ENCODE results near the gene SGIP1. TPM values are rescaled to one million over a fixed set of nuclear protein-coding genes. Genes with fewer than 3 reads are reported as not detected.

SGIP1 gene
- total RNA-seq, 1 donor from 2014 or later: 32.8 TPM

DNA sequence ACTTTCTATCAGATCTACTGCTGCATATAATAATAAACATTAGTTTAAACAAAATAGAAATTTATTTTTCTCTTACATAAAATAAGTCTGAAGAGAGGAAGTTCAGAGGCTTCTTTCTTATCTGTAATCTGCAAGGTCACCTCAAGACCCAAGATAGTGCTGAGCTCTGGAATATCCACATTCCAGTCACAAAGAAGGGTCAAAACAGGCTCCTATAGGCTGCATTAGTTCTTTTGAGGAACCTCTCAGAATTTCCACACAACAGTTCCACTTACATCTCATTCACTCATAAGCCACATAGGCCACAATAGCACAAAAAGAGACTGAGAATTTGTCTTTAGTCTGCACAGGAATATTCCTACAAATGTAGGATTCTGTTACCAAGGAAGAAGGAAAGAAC lies 233.7 kb downstream of the SGIP1 start:
- TF ChIP-seq, protein P1, sequence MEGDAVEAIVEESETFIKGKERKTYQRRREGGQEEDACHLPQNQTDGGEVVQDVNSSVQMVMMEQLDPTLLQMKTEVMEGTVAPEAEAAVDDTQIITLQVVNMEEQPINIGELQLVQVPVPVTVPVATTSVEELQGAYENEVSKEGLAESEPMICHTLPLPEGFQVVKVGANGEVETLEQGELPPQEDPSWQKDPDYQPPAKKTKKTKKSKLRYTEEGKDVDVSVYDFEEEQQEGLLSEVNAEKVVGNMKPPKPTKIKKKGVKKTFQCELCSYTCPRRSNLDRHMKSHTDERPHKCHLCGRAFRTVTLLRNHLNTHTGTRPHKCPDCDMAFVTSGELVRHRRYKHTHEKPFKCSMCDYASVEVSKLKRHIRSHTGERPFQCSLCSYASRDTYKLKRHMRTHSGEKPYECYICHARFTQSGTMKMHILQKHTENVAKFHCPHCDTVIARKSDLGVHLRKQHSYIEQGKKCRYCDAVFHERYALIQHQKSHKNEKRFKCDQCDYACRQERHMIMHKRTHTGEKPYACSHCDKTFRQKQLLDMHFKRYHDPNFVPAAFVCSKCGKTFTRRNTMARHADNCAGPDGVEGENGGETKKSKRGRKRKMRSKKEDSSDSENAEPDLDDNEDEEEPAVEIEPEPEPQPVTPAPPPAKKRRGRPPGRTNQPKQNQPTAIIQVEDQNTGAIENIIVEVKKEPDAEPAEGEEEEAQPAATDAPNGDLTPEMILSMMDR (IDR thresholded peaks at IDR 0.05; ENCODE audit: unreplicated experiment): no peak
- Mint-ChIP-seq H3K4me3 (ENCODE audit: unreplicated experiment) (no peak overlapping the region), H3K27me3 (ENCODE audit: unreplicated experiment) (no peaks in the 10 kb centered on the region), H3K4me1 (ENCODE audit: unreplicated experiment) (no peaks in the 10 kb centered on the region), H3K27ac (ENCODE audit: unreplicated experiment) (no peak overlapping the region), H3K36me3 (ENCODE audit: low read depth, unreplicated experiment) (peaks cover 13% of the 10 kb centered on the region), H3K9me3 (ENCODE audit: unreplicated experiment) (no peaks in the 10 kb centered on the region)
- DNase-seq (ENCODE audit: low spot score): no peak

DNA sequence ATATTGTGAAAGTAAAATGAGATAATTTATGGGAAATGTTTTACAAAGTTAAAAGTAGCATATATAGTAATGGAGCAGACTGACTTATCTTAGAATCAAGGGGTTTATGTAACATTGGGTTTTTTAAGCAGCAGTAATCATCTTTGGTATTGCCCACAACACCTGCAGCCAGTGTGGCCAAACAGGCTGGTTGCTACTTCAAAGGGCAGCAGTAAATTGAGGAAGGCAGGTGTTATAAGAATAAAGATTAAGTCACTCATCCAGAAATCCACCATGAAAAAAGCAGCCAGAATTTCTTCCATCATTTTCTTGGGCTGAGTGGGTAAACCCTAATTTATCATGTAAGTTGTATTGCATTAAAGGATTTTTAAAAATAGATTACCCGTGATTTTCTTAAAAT lies 235.0 kb downstream of the SGIP1 start:
- no peaks in the 10 kb centered on the region for H3K9me3 Mint-ChIP-seq (ENCODE audit: unreplicated experiment)
- no peak overlapping the region for H3K27ac Mint-ChIP-seq (ENCODE audit: unreplicated experiment)
- TF ChIP-seq, protein P1 (IDR thresholded peaks at IDR 0.05; ENCODE audit: unreplicated experiment): no peak
- H3K4me3 Mint-ChIP-seq (ENCODE audit: unreplicated experiment): no peak overlapping the region
- no peak for DNase-seq (ENCODE audit: low spot score)
- no peaks in the 10 kb centered on the region for H3K4me1 Mint-ChIP-seq (ENCODE audit: unreplicated experiment)
- H3K36me3 Mint-ChIP-seq (ENCODE audit: low read depth, unreplicated experiment): peaks cover 11% of the 10 kb centered on the region
- no peaks in the 10 kb centered on the region for H3K27me3 Mint-ChIP-seq (ENCODE audit: unreplicated experiment)

DNA sequence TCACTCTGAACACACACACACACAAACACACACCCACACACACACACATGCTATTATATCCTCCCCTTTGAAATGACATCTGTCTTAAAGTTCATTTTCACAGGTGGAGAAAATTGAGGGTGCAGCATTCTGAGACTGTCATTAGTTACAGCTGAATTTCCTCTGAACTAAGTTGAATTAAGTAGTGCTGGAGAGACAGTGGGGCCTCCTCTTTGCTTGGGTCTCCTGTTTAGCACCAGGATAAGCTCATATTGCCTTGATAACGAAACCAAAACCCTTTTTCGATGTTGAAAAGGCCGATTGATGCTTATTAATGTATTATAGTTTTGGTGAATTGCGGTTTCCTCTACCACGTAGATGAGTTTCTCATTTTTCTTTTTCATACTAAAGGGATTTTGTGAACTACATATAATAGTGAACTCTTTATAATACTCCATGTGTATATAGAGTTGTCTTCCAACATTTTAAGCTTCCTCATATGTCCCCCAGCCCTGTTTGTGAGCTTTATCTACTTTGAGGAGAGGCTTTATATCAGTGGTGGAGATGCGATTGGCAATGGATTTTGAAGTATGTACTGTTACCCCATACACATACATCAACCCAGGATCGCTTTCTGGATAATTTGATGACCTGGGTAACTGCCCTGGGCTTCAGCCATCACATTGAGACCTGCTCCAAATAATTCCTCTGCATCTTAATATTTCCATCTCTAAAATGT lies 235.7 kb downstream of the SGIP1 start:
- no peaks in the 10 kb centered on the region for H3K27me3 Mint-ChIP-seq (ENCODE audit: unreplicated experiment)
- no peak overlapping the region for H3K4me3 Mint-ChIP-seq (ENCODE audit: unreplicated experiment)
- H3K4me1 Mint-ChIP-seq (ENCODE audit: unreplicated experiment): no peaks in the 10 kb centered on the region
- no peaks in the 10 kb centered on the region for H3K9me3 Mint-ChIP-seq (ENCODE audit: unreplicated experiment)
- no peak for DNase-seq (ENCODE audit: low spot score)
- no peak overlapping the region for H3K27ac Mint-ChIP-seq (ENCODE audit: unreplicated experiment)
- TF ChIP-seq, protein P1 (IDR thresholded peaks at IDR 0.05; ENCODE audit: unreplicated experiment): no peak
- H3K36me3 Mint-ChIP-seq (ENCODE audit: low read depth, unreplicated experiment): peaks cover 11% of the 10 kb centered on the region

DNA sequence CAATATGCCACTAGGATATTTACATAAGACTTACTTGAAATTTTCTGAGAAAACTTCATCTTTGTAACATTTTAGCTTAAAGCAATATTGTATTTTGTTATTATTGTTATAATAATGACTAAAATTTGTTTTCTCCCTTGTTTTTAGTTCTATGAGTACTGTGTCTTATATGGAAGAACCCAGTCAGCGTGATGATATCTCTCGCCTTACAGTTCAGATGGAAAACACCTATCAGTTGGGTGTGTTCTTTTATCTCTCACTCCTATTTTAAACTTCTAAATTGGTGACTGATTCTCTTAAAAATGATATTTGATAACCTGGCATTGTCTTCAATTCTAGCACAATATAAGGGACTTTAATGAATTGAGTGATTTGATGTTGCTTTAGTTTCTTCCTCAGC lies 236.3 kb downstream of the SGIP1 start:
- Mint-ChIP-seq H3K4me3 (ENCODE audit: unreplicated experiment) (no peak overlapping the region), H3K4me1 (ENCODE audit: unreplicated experiment) (no peaks in the 10 kb centered on the region), H3K27me3 (ENCODE audit: unreplicated experiment) (no peaks in the 10 kb centered on the region), H3K36me3 (ENCODE audit: low read depth, unreplicated experiment) (peaks cover 11% of the 10 kb centered on the region), H3K9me3 (ENCODE audit: unreplicated experiment) (no peaks in the 10 kb centered on the region), H3K27ac (ENCODE audit: unreplicated experiment) (no peak overlapping the region)
- TF ChIP-seq, protein P1 (IDR thresholded peaks at IDR 0.05; ENCODE audit: unreplicated experiment): no peak
- no peak for DNase-seq (ENCODE audit: low spot score)

DNA sequence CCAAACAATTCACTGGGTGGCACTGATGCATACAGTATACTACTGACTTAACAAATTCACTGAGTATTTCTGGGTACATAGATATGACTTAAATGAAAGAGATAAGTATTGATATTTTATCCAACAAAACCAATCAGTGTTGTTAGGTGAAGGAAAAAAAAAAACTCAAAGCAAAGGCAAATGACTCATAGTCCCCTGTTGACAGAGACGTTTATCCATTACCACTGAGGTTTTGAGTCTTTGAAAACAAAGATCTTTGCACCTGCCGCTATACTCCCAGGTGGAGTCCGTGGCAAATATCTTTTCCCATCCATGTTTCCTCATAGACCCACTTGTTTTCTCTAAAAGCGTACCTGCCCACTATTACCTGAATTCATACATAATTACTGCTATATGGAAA lies 236.7 kb downstream of the SGIP1 start:
- no peaks in the 10 kb centered on the region for H3K27me3 Mint-ChIP-seq (ENCODE audit: unreplicated experiment)
- no peak overlapping the region for H3K27ac Mint-ChIP-seq (ENCODE audit: unreplicated experiment)
- H3K36me3 Mint-ChIP-seq (ENCODE audit: low read depth, unreplicated experiment): peaks cover 15% of the 10 kb centered on the region
- H3K4me1 Mint-ChIP-seq (ENCODE audit: unreplicated experiment): no peaks in the 10 kb centered on the region
- DNase-seq (ENCODE audit: low spot score): no peak
- no peak overlapping the region for H3K4me3 Mint-ChIP-seq (ENCODE audit: unreplicated experiment)
- H3K9me3 Mint-ChIP-seq (ENCODE audit: unreplicated experiment): no peaks in the 10 kb centered on the region
- TF ChIP-seq, protein P1 (IDR thresholded peaks at IDR 0.05; ENCODE audit: unreplicated experiment): no peak

All from endothelial cell (in vitro differentiated cells).